ENCODE measurements around the gene GRID1.

GRCh38 chr10:86072413-86072812 lies 294.2 kb downstream of the GRID1 start:
- TF ChIP-seq GATA3 (IDR thresholded peaks at IDR 0.05; ENCODE audit: low read depth, low read length): no peak
- no peak for TF ChIP-seq GATA2 (IDR thresholded peaks at IDR 0.05; ENCODE audit: low read depth, low read length)

Data from SH-SY5Y (cell line).